ENCODE results near the gene SPTBN1.

Gene SPTBN1

GRCh38 chr2:54667726-54668650 is 211.9 kb downstream of the SPTBN1 start:
- DNase-seq (ENCODE audit: low read depth in 2 of 2, low spot score in 1 of 2): no peak

DNA sequence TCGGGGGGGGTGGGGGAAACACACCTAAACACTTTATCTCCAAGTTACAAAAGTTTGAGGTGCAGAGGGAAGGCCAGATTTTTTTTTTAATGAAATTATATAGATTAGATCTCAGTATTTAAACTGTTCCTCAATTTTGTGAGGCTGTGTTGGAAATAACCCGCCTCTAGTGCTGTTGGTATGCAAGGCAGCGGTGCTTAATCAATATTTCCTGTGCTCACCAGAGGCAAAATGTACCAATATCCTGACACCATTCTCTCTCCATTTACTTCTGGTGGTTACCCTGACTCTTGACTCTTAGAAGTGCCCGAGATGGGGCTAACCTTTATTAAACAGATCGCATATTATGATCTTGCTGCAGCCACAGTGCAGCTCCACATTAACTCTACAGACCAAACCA is 212.6 kb downstream of the SPTBN1 start:
- DNase-seq (ENCODE audit: low read depth in 2 of 2, low spot score in 1 of 2): no peak

DNA sequence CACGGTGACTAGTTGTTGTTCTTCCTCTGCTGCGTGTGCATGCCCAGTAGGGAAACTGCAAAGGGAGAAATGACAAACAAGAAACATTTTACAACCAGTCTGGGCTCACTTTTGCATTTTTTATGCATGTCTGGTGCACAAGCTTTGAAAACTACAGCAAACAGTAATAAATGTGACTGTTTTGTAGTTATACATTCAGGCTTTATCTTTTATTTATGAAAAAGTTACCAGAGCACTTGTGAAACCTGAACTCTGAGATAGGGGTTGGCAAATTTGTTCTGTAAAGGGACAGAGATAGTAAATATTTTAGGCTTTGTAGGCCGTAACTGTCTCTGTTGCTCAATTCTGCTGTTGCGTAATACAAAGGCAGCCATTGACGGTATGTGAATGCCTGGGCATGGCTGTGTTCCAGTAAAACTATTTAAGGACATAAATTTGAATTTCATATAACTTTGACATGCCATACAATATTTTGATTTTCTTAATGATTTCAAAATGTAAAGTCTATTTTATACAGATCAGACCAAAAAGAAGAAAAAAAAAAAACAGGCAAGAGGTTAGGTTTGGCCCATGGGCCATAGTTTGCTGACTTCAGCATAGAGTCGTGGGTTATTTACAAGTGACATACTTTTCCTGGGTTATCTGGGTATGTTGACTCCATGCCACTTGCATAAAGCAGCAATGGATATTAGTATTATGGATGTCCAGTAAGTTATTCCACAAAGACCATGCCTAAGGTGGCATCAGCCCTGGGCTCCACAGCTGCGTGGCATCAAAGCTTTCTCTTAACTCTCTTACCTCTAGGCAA is 213.8 kb downstream of the SPTBN1 start:
- no peak for DNase-seq (ENCODE audit: low read depth in 2 of 2, low spot score in 1 of 2)

- no peak for DNase-seq (ENCODE audit: low read depth in 2 of 2, low spot score in 1 of 2)
Observed at GRCh38 chr2:54670485-54671009, 214.4 kb downstream of the SPTBN1 start.

DNA sequence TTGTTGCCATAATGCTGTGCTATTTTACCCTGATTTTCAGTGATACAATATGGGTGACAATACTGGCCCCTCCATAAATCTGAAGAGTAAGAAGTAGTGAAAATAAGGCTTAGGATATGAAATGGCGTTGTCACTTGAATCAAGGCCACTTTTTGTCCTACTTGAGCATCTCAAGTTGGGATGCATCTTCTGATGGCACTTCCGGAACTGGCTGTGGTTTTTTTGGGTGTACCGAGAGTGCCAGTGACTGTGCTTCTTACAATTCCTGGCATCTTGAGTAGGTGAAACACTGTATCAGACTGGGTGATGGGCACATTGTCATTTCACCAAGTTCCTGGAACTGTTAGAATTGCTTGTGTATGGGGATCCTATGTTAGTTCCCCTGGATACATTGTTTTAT is 214.9 kb downstream of the SPTBN1 start:
- no peak for DNase-seq (ENCODE audit: low read depth in 2 of 2, low spot score in 1 of 2)

GRCh38 chr2:54671875-54672589 is 215.9 kb downstream of the SPTBN1 start:
- no peak for DNase-seq (ENCODE audit: low read depth in 2 of 2, low spot score in 1 of 2)

DNA sequence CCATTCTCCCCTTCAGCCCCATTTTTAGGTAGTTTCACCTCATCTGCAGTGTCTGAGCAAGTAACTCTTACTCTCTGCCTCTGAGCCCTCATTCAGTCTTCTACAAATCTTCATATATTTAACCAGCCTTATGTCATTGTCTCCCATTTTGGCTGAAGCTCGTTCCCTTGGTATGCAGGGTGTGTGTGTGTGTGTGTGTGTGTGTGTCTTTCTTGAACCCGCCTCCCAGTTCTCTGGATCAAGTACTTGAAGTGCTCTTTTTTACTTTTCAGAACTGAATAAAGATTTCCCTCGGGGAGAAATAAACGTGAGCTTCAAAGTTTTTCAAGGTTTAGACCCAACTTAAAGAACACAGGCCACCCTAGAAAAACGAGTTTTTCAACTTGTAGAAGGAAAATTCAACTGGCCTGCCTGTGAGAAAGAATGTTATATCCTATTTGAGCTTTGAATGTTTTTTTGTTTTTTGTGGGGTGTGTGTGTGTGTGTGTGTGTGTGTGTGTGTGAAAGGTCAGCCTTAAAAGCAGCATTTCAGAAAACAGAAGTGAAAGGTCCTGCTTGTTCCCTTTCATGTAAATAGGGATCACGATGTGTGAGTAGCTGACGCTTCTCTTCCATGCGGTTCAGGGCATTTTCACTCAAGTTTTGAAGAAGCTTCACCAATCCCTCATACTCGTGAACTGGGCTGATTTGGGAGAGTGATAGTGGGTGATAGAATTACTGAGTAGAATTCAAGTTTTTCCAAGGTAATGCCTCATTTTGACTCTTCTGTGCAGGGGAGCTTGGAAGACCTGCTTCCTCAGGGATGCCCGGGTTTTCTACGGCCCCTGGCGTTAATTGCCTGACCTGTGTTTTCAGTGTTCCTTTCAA is 216.7 kb downstream of the SPTBN1 start:
- DNase-seq (ENCODE audit: low read depth in 2 of 2, low spot score in 1 of 2): no peak

GRCh38 chr2:54673501-54673998 is 217.4 kb downstream of the SPTBN1 start:
- no peak for DNase-seq (ENCODE audit: low read depth in 2 of 2, low spot score in 1 of 2)

- DNase-seq (ENCODE audit: low read depth in 2 of 2, low spot score in 1 of 2): no peak
Observed at GRCh38 chr2:54675281-54675680, 219.2 kb downstream of the SPTBN1 start.

GRCh38 chr2:54675738-54676137 is 219.6 kb downstream of the SPTBN1 start:
- DNase-seq (ENCODE audit: low read depth in 2 of 2, low spot score in 1 of 2): no peak

DNA sequence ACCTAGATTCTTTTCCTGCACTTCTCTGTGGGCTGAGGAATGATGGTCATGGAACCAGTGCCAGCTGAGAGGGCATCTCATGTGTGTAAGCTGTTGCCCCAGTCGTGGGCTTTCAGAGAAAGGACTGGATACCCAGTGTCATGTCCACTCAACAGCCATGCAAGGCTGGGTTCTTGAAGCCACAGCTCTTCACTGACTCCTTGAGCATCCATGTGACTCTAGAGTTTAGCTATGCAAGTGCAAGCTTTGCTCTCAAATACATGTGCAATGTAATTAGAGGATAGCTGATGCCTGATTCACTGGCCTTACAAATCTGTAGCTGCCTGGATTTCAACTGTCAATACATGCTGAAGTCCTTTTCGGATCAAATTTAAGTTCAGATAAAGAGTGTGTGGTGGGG is 220.5 kb downstream of the SPTBN1 start:
- no peak for DNase-seq (ENCODE audit: low read depth in 2 of 2, low spot score in 1 of 2)

- DNase-seq (ENCODE audit: low read depth in 2 of 2, low spot score in 1 of 2): no peak
Observed at GRCh38 chr2:54677476-54678265, 221.5 kb downstream of the SPTBN1 start.

- DNase-seq (ENCODE audit: low read depth in 2 of 2, low spot score in 1 of 2): no peak
Observed at GRCh38 chr2:54678719-54679118, 222.6 kb downstream of the SPTBN1 start.

- DNase-seq (ENCODE audit: low read depth in 2 of 2, low spot score in 1 of 2): no peak
Observed at GRCh38 chr2:54680397-54681041, 224.4 kb downstream of the SPTBN1 start.

- DNase-seq (ENCODE audit: low read depth in 2 of 2, low spot score in 1 of 2): no peak
Observed at GRCh38 chr2:54681416-54681815, 225.3 kb downstream of the SPTBN1 start.

- DNase-seq (ENCODE audit: low read depth in 2 of 2, low spot score in 1 of 2): no peak
Observed at GRCh38 chr2:54683596-54683995, 227.5 kb downstream of the SPTBN1 start.

GRCh38 chr2:54685263-54685775 is 229.2 kb downstream of the SPTBN1 start:
- no peak for DNase-seq (ENCODE audit: low read depth in 2 of 2, low spot score in 1 of 2)

DNA sequence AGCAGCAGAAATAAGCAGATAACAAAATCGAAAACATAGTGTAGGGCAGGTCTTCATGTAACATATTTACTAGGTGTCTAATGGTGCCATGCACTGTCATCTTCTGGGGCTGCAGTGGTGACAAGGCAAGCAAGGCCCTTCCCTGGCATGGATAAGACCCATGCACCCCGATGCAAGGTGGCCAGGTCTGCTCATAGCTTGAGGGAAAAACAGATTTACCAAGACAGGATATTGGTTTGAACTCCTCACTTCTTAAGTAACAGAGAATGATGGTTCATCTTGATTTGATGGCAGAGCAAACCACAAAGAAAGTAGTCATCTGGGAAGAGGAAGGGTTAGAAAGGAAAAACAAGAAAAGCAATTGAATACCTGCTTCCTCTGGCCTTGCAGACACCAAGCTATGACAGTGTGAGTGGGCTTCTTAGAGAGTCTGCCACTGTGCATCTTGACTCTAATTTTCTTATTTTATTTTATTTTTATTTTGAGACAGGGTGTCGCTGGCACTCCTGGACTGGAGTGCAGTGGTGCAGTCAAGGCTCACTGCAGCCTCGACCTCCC is 231.5 kb downstream of the SPTBN1 start:
- DNase-seq (ENCODE audit: low read depth in 2 of 2, low spot score in 1 of 2): no peak

Measured in stimulated activated CD8-positive, alpha-beta memory T cell treated with anti-CD3 and anti-CD28 coated beads, Interleukin-4, amount 100 ng/mL, for 1 hour (primary cell).